Esophagus squamous epithelium (tissue), 4 donors: Measurements from ENCODE around the gene IPCEF1.

ENCODE experiments used
- POLR2A ChIP-seq, 4 donors: fragments of 450-650 bp; IDR thresholded peaks; one replicate each; pipeline ENCODE4 v1.6.1; 2017; ENCODE audit warnings: antibody characterized with exemption in 4 of 4, mild to moderate bottlenecking in 4 of 4, moderate library complexity in 3 of 4
- TF ChIP-seq, protein P1 (sequence below), 6 experiments: fragments of 450-650 bp in 4 of 6; fragments of 200-600 bp in 2 of 6; sonication (generic) in 2 of 6; IDR thresholded peaks; one replicate each; pipeline ENCODE4 v1.5.1; 2016 to 2019; ENCODE audit warnings: antibody characterized with exemption in 6 of 6, mild to moderate bottlenecking in 4 of 6, moderate library complexity in 4 of 6

DNA sequence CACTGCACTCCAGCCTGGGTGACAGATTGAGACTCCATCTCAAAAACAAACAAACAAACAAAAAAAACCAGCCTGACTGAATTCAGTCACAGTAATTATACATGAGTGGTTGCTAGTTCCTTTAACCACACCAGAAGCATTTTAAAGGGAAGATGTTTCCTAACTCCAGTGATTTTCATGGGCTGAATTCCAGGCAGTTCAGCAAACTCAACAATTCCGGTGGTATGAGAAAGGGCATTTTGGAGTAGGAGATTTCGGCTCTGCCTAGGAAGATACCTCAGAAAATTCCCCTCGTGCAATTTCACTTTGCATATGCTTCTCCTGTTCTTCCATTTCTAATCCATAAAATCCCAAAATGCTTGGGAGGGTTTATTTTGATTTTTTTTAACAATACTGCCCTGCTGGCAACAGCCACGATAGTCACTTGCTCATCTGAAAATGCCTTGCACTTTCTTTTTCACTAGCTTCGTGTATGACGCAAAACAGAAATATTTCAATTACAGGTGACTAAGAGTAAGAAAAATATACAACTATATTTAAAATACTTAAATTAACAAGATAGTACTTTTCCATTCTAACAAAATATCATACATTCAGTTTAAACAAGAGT lies 48.3 kb upstream of the IPCEF1 start:
- TF ChIP-seq POLR2A (IDR thresholded peaks at IDR 0.05) = no peak
- TF ChIP-seq, protein P1, sequence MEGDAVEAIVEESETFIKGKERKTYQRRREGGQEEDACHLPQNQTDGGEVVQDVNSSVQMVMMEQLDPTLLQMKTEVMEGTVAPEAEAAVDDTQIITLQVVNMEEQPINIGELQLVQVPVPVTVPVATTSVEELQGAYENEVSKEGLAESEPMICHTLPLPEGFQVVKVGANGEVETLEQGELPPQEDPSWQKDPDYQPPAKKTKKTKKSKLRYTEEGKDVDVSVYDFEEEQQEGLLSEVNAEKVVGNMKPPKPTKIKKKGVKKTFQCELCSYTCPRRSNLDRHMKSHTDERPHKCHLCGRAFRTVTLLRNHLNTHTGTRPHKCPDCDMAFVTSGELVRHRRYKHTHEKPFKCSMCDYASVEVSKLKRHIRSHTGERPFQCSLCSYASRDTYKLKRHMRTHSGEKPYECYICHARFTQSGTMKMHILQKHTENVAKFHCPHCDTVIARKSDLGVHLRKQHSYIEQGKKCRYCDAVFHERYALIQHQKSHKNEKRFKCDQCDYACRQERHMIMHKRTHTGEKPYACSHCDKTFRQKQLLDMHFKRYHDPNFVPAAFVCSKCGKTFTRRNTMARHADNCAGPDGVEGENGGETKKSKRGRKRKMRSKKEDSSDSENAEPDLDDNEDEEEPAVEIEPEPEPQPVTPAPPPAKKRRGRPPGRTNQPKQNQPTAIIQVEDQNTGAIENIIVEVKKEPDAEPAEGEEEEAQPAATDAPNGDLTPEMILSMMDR (IDR thresholded peaks at IDR 0.05) = no peak
